Stimulated activated CD8-positive, alpha-beta memory T cell treated with anti-CD3 and anti-CD28 coated beads, Interleukin-12 subunit alpha, Interleukin-12 subunit beta, amount 100 ng/mL, for 4 hours (primary cell): ENCODE data around the gene FAM186B.

Source experiments
- DNase-seq: peaks from one replicate; pipeline ENCODE4 v3.0.0-alpha.2; 2020; ENCODE audit warnings: low read depth

The FAM186B gene

DNA sequence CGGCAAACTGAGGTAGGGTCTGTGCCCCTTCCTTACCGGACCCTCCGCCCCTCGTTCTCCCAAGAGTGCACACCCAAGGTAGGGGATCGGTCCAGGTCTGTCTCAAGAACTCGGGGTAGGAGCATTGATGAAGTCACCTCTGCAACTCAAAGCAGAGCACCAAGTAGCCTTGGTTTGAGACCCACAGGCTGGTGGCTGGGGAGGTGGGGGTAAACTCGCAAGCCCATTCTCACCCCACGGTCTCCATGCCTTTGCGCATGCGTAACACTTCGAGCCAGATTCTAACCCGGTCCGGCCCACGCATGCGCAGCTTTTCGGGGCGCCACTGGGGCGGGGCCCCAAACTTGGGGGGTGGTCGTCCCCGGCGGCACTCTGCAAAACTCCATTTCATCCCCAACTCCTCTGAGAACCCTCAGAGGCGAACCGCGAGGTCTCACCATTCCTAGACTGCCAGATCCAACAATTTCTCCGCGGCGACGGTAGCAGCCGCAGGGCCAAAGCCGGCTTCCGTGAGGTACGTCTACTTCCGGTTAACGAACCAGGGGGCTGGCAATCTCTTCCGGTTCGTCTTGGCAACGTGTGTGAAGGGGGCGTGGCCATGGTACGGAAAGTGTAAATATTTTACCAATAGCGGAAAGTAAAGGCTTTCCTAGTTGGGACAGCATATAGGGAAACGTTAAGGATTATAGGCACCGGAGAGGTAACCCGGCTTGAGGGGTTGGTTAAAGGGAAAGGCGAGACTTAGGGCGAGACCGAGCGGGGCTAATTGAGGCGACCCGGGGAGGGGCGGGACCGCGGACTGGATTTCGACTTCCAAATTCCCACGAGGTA lies 37.6 kb downstream of the FAM186B start, which contains the start of gene MCRS1:
TSS of gene MCRS1 (minus strand) at position 532 of the 831 bp plus-strand sequence. CDS start 1,411 bp downstream, outside the sequence.
- DNase-seq = peak; percentile 80

DNA sequence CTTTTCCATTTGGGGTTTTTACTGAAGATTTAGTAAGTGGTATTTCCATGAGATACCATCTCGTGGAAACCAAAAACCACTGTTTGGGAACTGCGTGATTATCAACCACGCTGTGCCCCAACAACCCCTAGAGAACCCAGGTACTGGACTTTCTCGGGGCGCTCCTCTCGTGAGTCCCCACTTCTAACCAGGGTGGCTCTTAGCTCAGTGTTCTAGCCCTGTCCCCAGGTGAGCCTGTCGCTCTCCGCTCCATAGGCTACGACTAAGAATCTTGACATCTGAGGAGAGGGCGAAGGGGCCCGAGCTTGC lies 38.2 kb downstream of the FAM186B start:
- no peak for DNase-seq

DNA sequence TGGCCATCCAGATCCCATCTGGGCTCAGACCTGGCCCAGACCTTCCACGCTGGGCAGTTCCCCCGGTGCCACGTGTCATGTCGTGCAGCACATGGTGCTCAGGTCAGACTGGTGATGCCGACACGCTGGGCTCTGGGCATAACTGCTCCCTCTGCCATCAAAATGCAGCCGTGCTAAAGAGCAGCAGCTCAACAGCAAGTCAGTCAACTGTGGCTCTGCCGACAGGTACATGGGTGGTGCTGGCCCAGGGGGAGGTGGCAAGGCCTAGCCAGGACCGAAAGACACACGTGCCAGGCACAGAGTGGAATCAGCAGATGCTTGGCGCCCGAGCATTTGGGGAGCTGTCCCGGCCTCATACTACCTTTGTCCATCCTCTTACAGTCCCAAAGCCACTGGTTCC lies 39.1 kb downstream of the FAM186B start:
- DNase-seq = no peak

DNA sequence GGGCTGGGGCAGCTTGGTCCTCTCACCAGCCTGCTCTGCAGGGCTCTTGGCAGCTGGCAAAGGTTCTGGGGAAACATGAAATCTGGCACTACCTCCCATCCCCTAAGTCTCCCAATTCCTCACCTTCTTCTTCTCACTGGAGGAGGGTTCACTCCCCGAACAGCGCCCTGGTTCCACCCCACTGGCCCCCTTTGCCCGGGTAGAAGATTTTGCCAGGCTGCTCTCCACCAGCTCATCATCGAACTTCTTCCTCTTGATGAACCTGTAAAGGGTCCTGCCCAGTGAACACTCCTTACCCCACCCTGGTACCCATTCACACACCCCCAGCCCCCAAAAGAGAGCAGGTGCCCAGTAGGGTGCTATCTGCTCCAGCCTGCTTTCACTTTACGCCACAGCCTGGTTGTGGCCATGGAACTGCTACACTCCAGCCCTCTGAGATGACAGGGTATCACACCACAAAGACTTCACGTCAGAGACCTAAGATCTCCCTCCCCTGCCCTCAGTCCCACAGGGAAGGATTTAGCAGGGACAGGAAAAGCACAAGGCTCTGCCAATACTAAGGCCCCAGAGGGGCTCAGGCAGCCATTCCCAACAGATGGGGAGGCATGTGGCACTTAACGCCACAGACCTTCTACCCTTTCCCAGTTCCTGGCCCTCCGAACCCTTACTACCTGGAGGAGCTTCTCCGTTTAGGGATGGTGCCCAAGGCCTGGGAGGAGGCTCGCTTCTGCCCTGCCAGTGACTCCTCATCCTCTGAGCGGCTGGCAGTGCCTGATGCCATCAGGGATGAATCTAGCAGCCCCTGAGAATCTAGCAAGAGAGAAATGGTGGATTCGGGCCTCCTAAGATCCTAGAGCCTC lies 39.8 kb downstream of the FAM186B start:
- no peak for DNase-seq

- no peak for DNase-seq
These were observed 40.6 kb downstream of the FAM186B start for GRCh38 chr12:49564686-49565405.

DNA sequence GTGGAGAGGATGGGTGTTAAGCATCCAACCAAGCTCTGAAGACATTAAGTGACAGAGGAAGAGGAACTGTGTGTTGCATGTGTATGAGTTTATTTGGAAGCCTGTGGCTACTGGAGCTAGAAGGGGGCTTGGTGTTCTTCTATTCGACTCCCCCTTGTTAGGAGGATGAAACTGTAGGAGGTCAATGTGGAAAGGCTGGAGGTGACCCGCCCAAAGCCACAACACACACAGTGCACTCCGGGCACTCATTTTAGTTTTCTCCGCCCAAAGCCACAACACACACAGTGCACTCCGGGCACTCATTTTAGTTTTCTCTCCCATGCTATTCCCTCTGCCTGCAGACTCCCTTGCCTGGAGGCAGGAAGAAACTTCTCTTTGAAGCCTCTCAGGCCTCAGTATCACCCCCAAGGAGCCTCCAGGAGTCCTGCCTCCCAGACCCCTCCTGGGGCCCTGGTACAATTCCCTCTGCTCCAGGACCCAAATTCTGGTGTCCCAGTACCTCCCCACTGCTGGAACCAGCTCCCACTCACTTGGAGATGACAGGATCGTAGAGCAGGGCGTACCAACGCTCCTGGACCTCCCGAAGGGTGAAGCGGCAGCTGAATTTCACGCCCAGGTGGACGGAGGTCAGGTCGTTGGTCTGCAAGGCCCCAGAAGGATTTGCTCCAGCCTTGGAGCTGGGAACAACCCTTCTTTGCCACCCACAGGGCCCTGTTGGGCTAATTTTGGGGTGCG lies 41.3 kb downstream of the FAM186B start:
- no peak for DNase-seq

DNA sequence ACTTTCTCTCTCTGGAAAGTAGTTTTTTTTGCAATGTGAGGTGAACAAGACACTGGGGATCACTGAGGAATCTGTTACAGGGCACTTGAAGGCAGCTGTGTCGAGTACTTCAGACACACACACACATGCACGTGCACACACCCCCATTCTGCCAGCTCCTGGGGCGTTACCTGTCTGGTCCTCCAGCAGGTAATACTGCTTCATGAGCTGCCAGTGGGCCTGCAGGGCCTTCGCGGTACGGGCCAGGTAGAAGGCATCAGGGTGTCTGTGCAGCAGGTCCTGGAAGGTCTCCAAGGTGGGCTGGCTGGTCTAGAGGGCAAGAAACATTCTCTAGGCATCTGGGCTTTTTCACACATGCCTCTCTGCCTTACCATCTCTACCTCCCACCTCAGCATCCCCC lies 42.6 kb downstream of the FAM186B start:
- DNase-seq = no peak

DNA sequence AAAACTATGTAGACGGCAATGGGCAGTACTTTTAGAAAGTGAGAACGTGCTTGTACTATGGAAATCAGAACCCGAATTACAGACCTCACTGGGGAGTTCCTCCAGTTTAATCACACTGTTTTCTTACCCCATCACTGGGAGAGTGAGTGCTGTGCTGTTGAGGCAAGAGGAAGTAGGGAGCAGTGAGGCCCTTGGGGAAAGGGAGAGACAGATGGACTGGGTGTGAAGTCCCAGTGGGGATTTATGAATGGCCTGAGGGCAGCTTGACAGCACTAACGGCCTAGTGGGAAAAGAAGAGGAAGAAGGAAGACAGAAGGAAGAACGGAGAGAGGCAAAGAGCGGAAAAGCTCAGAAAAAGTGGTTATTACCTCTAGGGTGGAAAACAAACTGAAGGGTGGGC lies 43.2 kb downstream of the FAM186B start:
- DNase-seq = no peak

- DNase-seq = no peak
These were observed 44.7 kb downstream of the FAM186B start for GRCh38 chr12:49560695-49561094.

GRCh38 chr12:49559011-49559675 lies 46.3 kb downstream of the FAM186B start:
- DNase-seq = no peak

- DNase-seq = no peak
These were observed 46.9 kb downstream of the FAM186B start for GRCh38 chr12:49558526-49558925.

GRCh38 chr12:49557917-49558215 lies 47.6 kb downstream of the FAM186B start:
- no peak for DNase-seq

GRCh38 chr12:49557187-49557916 lies 48.1 kb downstream of the FAM186B start:
- no peak for DNase-seq

DNA sequence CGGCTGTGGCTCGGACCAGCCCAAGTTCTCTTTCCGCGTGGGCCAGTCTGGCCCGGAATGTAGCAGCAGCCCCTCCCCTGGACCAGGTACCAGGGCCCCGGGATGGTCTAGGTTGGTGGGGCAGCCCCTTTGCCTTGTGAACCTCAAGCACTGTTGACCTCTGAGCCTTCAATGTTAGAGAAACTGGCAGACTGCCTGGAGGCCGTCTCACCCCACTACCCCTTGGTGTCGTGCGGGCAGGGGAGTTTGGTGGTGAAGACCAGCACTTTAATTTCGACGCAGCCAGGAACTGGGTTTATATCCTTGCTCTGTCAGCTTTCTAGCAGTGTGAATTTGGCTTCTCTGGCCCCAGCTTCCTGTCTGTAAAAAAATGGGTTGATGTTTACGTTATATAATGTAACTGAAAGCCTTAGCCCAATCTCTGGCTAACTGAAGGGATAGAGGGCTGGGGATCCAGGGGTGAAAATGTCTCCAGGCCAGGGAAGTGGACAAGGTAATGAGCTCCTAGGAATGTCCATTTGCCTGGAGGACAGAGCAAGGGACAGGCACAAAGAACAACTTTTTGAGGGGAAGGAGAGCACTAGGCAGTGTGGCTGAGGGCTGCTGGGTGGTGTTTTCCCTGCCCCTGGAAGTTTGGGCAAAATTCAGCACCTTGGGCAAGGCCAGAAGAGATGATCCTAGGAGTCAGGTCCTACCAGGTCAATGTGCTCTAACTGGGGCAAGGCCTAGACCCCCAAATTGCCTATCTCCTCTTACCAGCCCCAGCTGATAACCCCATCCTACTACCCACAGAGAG lies 48.9 kb downstream of the FAM186B start:
- DNase-seq = no peak

- DNase-seq = no peak
These were observed 49.6 kb downstream of the FAM186B start for GRCh38 chr12:49555631-49556390.

DNA sequence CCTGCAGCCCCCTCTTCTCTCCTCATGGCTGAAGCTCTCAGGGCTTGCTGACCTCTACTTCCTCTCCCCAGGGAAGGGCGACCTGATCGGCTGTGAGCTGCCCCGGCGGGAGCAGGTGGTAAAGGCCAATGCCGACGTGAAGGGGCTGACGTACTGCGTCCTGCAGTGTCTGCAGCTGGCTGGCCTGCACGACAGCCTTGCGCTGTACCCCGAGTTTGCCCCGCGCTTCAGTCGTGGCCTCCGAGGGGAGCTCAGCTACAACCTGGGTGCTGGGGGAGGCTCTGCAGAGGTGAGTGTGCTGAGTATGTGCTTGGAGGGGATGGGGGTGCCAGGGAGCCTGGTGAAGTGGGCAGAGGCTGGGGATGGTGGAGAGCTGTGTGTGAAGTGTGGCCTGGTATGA lies 51.2 kb downstream of the FAM186B start:
- no peak for DNase-seq

DNA sequence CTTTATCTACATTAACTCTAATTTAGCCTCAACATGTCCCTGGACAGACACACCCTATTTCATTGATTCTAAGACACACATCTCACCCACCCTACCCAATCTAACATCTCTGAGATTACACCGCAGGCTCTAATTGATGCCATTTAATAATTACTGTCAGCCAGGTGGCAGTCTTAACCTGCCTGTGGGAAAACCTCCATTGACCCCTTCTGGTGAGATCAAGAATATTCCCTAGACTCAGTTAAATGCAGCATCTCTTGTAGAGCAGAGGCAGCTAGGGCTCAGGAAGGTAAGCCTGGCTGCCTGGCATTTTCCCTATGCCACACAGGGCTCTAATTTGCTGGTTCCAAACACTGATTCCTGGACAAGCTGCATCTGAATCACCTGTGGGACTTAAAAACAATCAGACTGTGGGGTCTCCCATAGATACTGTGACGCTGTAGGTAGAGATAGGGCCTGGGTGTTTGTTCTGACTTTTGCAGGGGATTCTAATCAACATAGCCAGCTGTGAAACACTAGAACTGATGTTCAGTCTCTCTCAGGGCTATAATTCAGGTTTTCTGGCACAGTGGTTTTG lies 51.8 kb downstream of the FAM186B start:
- DNase-seq = no peak

- no peak for DNase-seq
These were observed 52.5 kb downstream of the FAM186B start for GRCh38 chr12:49552899-49553298.

- no peak for DNase-seq
These were observed 53.0 kb downstream of the FAM186B start for GRCh38 chr12:49552425-49552824.
